Brain microvascular endothelial cell (primary cell): ENCODE results near the gene SH3GL2.

ENCODE experiments used
- DNase-seq: peaks from one replicate; pipeline ENCODE4 v3.0.0-alpha.2; 2020
- H3K27ac ChIP-seq: fragments of 250-450 bp; sonication (Bioruptor Pico); 2 replicates; pipeline ENCODE4 v1.5.1; 2020; ENCODE audit warnings: mild to moderate bottlenecking, moderate library complexity
- H3K27me3 ChIP-seq: fragments of 250-450 bp; sonication (Bioruptor Pico); replicated peaks from 2 replicates; pipeline ENCODE4 v1.5.1; 2020; ENCODE audit warnings: mild to moderate bottlenecking
- H3K36me3 ChIP-seq: fragments of 250-450 bp; sonication (Bioruptor Pico); replicated peaks from 2 replicates; pipeline ENCODE4 v1.5.1; 2020; ENCODE audit warnings: mild to moderate bottlenecking
- H3K4me3 ChIP-seq: 2 replicates; pipeline ENCODE4 v1.5.1; 2011; ENCODE audit warnings: low read depth, mild to moderate bottlenecking, control low read depth, low read length, moderate library complexity
- CTCF ChIP-seq: IDR thresholded peaks from 2 replicates; pipeline ENCODE4 v1.5.1; 2011; ENCODE audit warnings: low read depth, mild to moderate bottlenecking, moderate library complexity, low read length, control low read depth, inconsistent platforms; ENCODE audit errors: missing control alignments
- in situ Hi-C: cut with HindIII; loops from 2 replicates; pipeline ENCODE4 v1.10.0; 2017; ENCODE audit warnings: low sequenced_read_pairs, low pct_ligation_motif_present

Gene SH3GL2

GRCh38 chr9:17578577-17578910 lies 322 bp upstream of the SH3GL2 start:
- peaks cover 32% of the 10 kb centered on the region for H3K27me3 ChIP-seq
- in situ Hi-C loops: loop anchor here (25.0 kb wide), 1 partner anchor 209 kb away; no protein-coding TSS in a partner anchor
- H3K27ac ChIP-seq: no peak overlapping the region
- no peaks in the 10 kb centered on the region for H3K36me3 ChIP-seq
- TF ChIP-seq CTCF: no peak
- H3K4me3 ChIP-seq: peak overlapping the region; percentile 47
- no peak for DNase-seq

- H3K27me3 ChIP-seq: peaks cover 32% of the 10 kb centered on the region
- in situ Hi-C loops: loop anchor here (25.0 kb wide), 1 partner anchor 207 kb away; no protein-coding TSS in a partner anchor
- no peak overlapping the region for H3K4me3 ChIP-seq
- H3K27ac ChIP-seq: no peak overlapping the region
- no peaks in the 10 kb centered on the region for H3K36me3 ChIP-seq
- TF ChIP-seq CTCF: no peak
- no peak for DNase-seq
Observed at GRCh38 chr9:17580119-17580518, 1.3 kb downstream of the SH3GL2 start.

- DNase-seq: no peak
- no peak overlapping the region for H3K27ac ChIP-seq
- peak; percentile 9 for TF ChIP-seq CTCF
- H3K27me3 ChIP-seq: no peaks in the 10 kb centered on the region
- no peaks in the 10 kb centered on the region for H3K36me3 ChIP-seq
- no peak overlapping the region for H3K4me3 ChIP-seq
- in situ Hi-C loops: loop anchor here (25.0 kb wide), 1 partner anchor 200 kb away; no protein-coding TSS in a partner anchor
Observed at GRCh38 chr9:17587113-17587512, 8.2 kb downstream of the SH3GL2 start.

- DNase-seq: no peak
- Histone ChIP-seq H3K27ac (no peak overlapping the region), H3K36me3 (no peaks in the 10 kb centered on the region), H3K4me3 (no peak overlapping the region), H3K27me3 (no peaks in the 10 kb centered on the region)
- in situ Hi-C loops: loop anchor here (25.0 kb wide), 1 partner anchor 199 kb away; no protein-coding TSS in a partner anchor
- no peak for TF ChIP-seq CTCF
Observed at GRCh38 chr9:17588395-17588794, 9.5 kb downstream of the SH3GL2 start.

GRCh38 chr9:17588941-17589340 lies 10.1 kb downstream of the SH3GL2 start:
- Histone ChIP-seq H3K27me3 (no peaks in the 10 kb centered on the region), H3K36me3 (no peaks in the 10 kb centered on the region), H3K4me3 (no peak overlapping the region), H3K27ac (no peak overlapping the region)
- no peak for DNase-seq
- no peak for TF ChIP-seq CTCF
- in situ Hi-C loops: loop anchor here (25.0 kb wide), 1 partner anchor 198 kb away; no protein-coding TSS in a partner anchor

- no peak for DNase-seq
- Histone ChIP-seq H3K4me3 (no peak overlapping the region), H3K27me3 (no peaks in the 10 kb centered on the region), H3K27ac (no peak overlapping the region), H3K36me3 (no peaks in the 10 kb centered on the region)
- no peak for TF ChIP-seq CTCF
- in situ Hi-C loops: loop anchor here (25.0 kb wide), 1 partner anchor 198 kb away; no protein-coding TSS in a partner anchor
Observed at GRCh38 chr9:17589771-17590170, 10.9 kb downstream of the SH3GL2 start.
